Stimulated activated CD8-positive, alpha-beta memory T cell treated with anti-CD3 and anti-CD28 coated beads, Interleukin-15, amount 100 ng/mL, for 24 hours (primary cell): ENCODE data around the gene WDR77.

Experiments
- DNase-seq: peaks from one replicate; pipeline ENCODE4 v3.0.0-alpha.2; 2020; ENCODE audit warnings: low read depth

WDR77 gene

GRCh38 chr1:111448918-111449702, at the start of gene WDR77, which contains the start of gene ATP5PB:
WDR77 (minus strand) TSS chr1:111449256; CDS start chr1:111449169, 87 bp downstream.
ATP5PB (plus strand) TSS chr1:111449464; CDS start chr1:111449542, 78 bp downstream.
- peak; percentile 57 for DNase-seq

- no peak for DNase-seq
Measured at GRCh38 chr1:111497592-111497991, 48.5 kb upstream of the WDR77 start.

GRCh38 chr1:111496398-111496797, 47.3 kb upstream of the WDR77 start:
- no peak for DNase-seq

GRCh38 chr1:111491070-111491469, 42.0 kb upstream of the WDR77 start:
- no peak for DNase-seq

GRCh38 chr1:111490220-111490619, 41.2 kb upstream of the WDR77 start:
- DNase-seq = no peak

GRCh38 chr1:111489604-111490003, 40.5 kb upstream of the WDR77 start:
- no peak for DNase-seq

- no peak for DNase-seq
Measured at GRCh38 chr1:111488669-111489068, 39.6 kb upstream of the WDR77 start.

GRCh38 chr1:111487133-111487532, 38.1 kb upstream of the WDR77 start:
- DNase-seq = no peak

- no peak for DNase-seq
Measured at GRCh38 chr1:111486431-111486830, 37.4 kb upstream of the WDR77 start.

- no peak for DNase-seq
Measured at GRCh38 chr1:111484391-111485026, 35.5 kb upstream of the WDR77 start.

GRCh38 chr1:111483876-111484275, 34.8 kb upstream of the WDR77 start:
- no peak for DNase-seq

- no peak for DNase-seq
Measured at GRCh38 chr1:111483166-111483565, 34.1 kb upstream of the WDR77 start.

GRCh38 chr1:111481387-111482221, 32.5 kb upstream of the WDR77 start:
- no peak for DNase-seq

- no peak for DNase-seq
Measured at GRCh38 chr1:111480674-111481073, 31.6 kb upstream of the WDR77 start.

- DNase-seq = no peak
Measured at GRCh38 chr1:111476761-111477309, 27.8 kb upstream of the WDR77 start.

- no peak for DNase-seq
Measured at GRCh38 chr1:111476214-111476613, 27.2 kb upstream of the WDR77 start.

GRCh38 chr1:111475701-111476100, 26.6 kb upstream of the WDR77 start:
- no peak for DNase-seq

GRCh38 chr1:111474521-111474920, 25.5 kb upstream of the WDR77 start:
- DNase-seq = no peak

GRCh38 chr1:111474106-111474505, 25.1 kb upstream of the WDR77 start:
- no peak for DNase-seq

GRCh38 chr1:111471538-111471937, 22.5 kb upstream of the WDR77 start:
- no peak for DNase-seq

- DNase-seq = no peak
Measured at GRCh38 chr1:111471012-111471411, 22.0 kb upstream of the WDR77 start.

- DNase-seq = no peak
Measured at GRCh38 chr1:111470596-111470995, 21.5 kb upstream of the WDR77 start.
